GM21515 (cell line): Measurements from ENCODE around the gene SDSL.

ENCODE experiments used
- ATAC-seq: cut with Tn5 transposase; IDR thresholded peaks from one replicate; pipeline ENCODE4 v1.9.1; 2021; ENCODE audit not compliant: unreplicated experiment

The SDSL gene

GRCh38 chr12:113445544-113446171 lies 23.5 kb downstream of the SDSL start:
- ATAC-seq: no peak

- ATAC-seq: no peak
These were observed 26.7 kb downstream of the SDSL start for GRCh38 chr12:113448873-113449272.

GRCh38 chr12:113449299-113449698 lies 27.1 kb downstream of the SDSL start:
- ATAC-seq: no peak

GRCh38 chr12:113449839-113450238 lies 27.7 kb downstream of the SDSL start:
- no peak for ATAC-seq

- ATAC-seq: no peak
These were observed 30.3 kb downstream of the SDSL start for GRCh38 chr12:113452458-113452857.

GRCh38 chr12:113453330-113453729 lies 31.1 kb downstream of the SDSL start:
- ATAC-seq: no peak

- ATAC-seq: no peak
These were observed 34.0 kb downstream of the SDSL start for GRCh38 chr12:113456199-113456598.

- no peak for ATAC-seq
These were observed 34.6 kb downstream of the SDSL start for GRCh38 chr12:113456761-113457160.

- ATAC-seq: no peak
These were observed 35.0 kb downstream of the SDSL start for GRCh38 chr12:113457185-113457584.

- ATAC-seq: no peak
These were observed 35.5 kb downstream of the SDSL start for GRCh38 chr12:113457710-113458109.

GRCh38 chr12:113459981-113460380 lies 37.8 kb downstream of the SDSL start:
- no peak for ATAC-seq

GRCh38 chr12:113461666-113462065 lies 39.5 kb downstream of the SDSL start:
- ATAC-seq: no peak

- ATAC-seq: no peak
These were observed 40.1 kb downstream of the SDSL start for GRCh38 chr12:113462117-113462774.

GRCh38 chr12:113462998-113463745 lies 41.0 kb downstream of the SDSL start:
- ATAC-seq: no peak

GRCh38 chr12:113463746-113464451 lies 41.7 kb downstream of the SDSL start:
- no peak for ATAC-seq

GRCh38 chr12:113464452-113464775 lies 42.2 kb downstream of the SDSL start:
- no peak for ATAC-seq

- ATAC-seq: no peak
These were observed 42.9 kb downstream of the SDSL start for GRCh38 chr12:113464852-113465719.

- no peak for ATAC-seq
These were observed 43.8 kb downstream of the SDSL start for GRCh38 chr12:113465808-113466453.

GRCh38 chr12:113466454-113467141 lies 44.4 kb downstream of the SDSL start:
- ATAC-seq: no peak

- no peak for ATAC-seq
These were observed 44.9 kb downstream of the SDSL start for GRCh38 chr12:113467142-113467501.
